ENCODE measurements around the gene FRMD4A. TPM values are rescaled to one million over a fixed set of nuclear protein-coding genes. Genes with fewer than 3 reads are reported as not detected.
"Not testable (repeated sequence)": the region's sequence is repeated elsewhere in the genome, so short reads cannot be mapped to it uniquely, and the experiment has no call there.

Gene FRMD4A
- total RNA-seq, 2 experiments from 2014 or later, result 3.1 to 3.7 TPM

DNA sequence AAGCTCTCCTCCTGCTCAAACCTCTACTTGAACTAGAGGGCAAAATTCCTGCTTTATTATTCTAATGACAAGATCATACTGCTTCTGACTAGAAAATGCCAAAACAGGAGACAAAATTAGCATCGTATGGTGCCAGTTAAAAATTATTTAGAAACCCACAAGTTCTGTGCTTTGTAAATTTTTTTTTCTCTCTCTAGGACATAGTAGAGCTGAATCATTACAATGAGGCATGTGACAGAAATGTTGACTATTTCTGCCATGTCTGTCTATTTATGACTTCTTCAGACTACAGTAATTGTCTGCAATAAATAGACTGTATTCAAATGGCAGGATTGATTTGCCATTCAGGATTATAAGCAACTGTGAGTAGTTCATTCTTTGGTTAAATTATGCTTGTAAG lies 408.1 kb downstream of the FRMD4A start:
- H3K9me3 Mint-ChIP-seq, result no peaks in the 10 kb centered on the region
- CTCF ChIA-PET, result no interaction called here
- H3K27me3 Mint-ChIP-seq, result no peaks in the 10 kb centered on the region
- ATAC-seq (ENCODE audit: poor library complexity) (no peak), DNase-seq (no peak)
- Histone ChIP-seq H3K27ac (ENCODE audit: low read depth in 1 of 2, low read length in 2 of 2) (no peak overlapping the region), H3K27me3 (ENCODE audit: control insufficient read depth in 1 of 2, insufficient read depth in 2 of 2, low read length in 2 of 2) (no peaks in the 10 kb centered on the region), H3K36me3 (ENCODE audit: insufficient read depth, low read length) (no peaks in the 10 kb centered on the region), H3K9me3 (ENCODE audit: control insufficient read depth in 1 of 2, insufficient read depth in 1 of 2, low read length in 2 of 2) (no peaks in the 10 kb centered on the region), H3K4me3 (ENCODE audit: low read length) (no peak overlapping the region), H3K4me1 (ENCODE audit: insufficient read depth, low read length) (no peaks in the 10 kb centered on the region)
- intact Hi-C loops (cut with DNase I, micrococcal nuclease), result no loop called here
- H3K27ac Mint-ChIP-seq, result no peak overlapping the region
- H3K4me1 Mint-ChIP-seq (ENCODE audit: low read depth), result peaks cover 7% of the 10 kb centered on the region
- POLR2A ChIA-PET, result no interaction called here
- H3K4me3 Mint-ChIP-seq, result no peak overlapping the region
- TF ChIP-seq, protein P1, sequence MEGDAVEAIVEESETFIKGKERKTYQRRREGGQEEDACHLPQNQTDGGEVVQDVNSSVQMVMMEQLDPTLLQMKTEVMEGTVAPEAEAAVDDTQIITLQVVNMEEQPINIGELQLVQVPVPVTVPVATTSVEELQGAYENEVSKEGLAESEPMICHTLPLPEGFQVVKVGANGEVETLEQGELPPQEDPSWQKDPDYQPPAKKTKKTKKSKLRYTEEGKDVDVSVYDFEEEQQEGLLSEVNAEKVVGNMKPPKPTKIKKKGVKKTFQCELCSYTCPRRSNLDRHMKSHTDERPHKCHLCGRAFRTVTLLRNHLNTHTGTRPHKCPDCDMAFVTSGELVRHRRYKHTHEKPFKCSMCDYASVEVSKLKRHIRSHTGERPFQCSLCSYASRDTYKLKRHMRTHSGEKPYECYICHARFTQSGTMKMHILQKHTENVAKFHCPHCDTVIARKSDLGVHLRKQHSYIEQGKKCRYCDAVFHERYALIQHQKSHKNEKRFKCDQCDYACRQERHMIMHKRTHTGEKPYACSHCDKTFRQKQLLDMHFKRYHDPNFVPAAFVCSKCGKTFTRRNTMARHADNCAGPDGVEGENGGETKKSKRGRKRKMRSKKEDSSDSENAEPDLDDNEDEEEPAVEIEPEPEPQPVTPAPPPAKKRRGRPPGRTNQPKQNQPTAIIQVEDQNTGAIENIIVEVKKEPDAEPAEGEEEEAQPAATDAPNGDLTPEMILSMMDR (IDR thresholded peaks at IDR 0.05), result no peak
- H3K36me3 Mint-ChIP-seq (ENCODE audit: low read depth), result no peaks in the 10 kb centered on the region

- no peak for DNase-seq
- H3K4me3 ChIP-seq (ENCODE audit: low read length), result no peak overlapping the region
- no peaks in the 10 kb centered on the region for H3K27me3 Mint-ChIP-seq
- ChIA-PET POLR2A (no interaction called here), CTCF (no interaction called here)
- H3K4me1 Mint-ChIP-seq (ENCODE audit: low read depth), result peaks cover 7% of the 10 kb centered on the region
- intact Hi-C loops (cut with DNase I, micrococcal nuclease), result no loop called here
- H3K27me3 ChIP-seq (ENCODE audit: control insufficient read depth in 1 of 2, insufficient read depth in 2 of 2, low read length in 2 of 2), result no peaks in the 10 kb centered on the region
- TF ChIP-seq, protein P1 (IDR thresholded peaks at IDR 0.05), result no peak
- H3K4me1 ChIP-seq (ENCODE audit: insufficient read depth, low read length), result no peaks in the 10 kb centered on the region
- H3K36me3 ChIP-seq (ENCODE audit: insufficient read depth, low read length), result no peaks in the 10 kb centered on the region
- no peaks in the 10 kb centered on the region for H3K36me3 Mint-ChIP-seq (ENCODE audit: low read depth)
- no peaks in the 10 kb centered on the region for H3K9me3 Mint-ChIP-seq
- H3K27ac ChIP-seq (ENCODE audit: low read depth in 1 of 2, low read length in 2 of 2), result no peak overlapping the region
- no peak for ATAC-seq (ENCODE audit: poor library complexity)
- H3K27ac Mint-ChIP-seq, result no peak overlapping the region
- H3K9me3 ChIP-seq (ENCODE audit: control insufficient read depth in 1 of 2, insufficient read depth in 1 of 2, low read length in 2 of 2), result no peaks in the 10 kb centered on the region
- no peak overlapping the region for H3K4me3 Mint-ChIP-seq
Measured at GRCh38 chr10:13921941-13922340, 408.8 kb downstream of the FRMD4A start.

DNA sequence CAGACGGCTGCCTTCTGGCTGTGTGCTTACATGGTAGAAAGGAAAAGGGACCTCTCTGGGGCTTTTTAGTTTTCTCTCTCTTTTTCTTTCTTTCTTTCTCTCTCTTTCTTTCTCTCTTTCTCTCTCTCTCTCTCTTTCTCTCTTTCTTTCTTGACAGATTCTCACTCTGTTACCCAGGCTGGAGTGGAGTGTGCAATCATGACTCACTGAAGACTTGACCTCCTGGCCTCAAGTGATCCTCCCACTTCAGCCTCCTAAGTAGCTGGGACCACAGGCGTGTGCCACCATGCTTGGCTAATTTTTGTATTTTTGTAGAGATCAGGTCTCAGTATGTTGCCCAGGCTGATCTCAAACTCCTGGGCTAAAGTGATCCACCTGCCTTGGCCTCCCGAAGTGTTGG lies 409.6 kb downstream of the FRMD4A start:
- H3K4me3 Mint-ChIP-seq; H3K36me3 Mint-ChIP-seq (ENCODE audit: low read depth); H3K27me3 ChIP-seq (ENCODE audit: control insufficient read depth in 1 of 2, insufficient read depth in 2 of 2, low read length in 2 of 2); H3K4me1 ChIP-seq (ENCODE audit: insufficient read depth, low read length); H3K27me3 Mint-ChIP-seq; H3K4me3 ChIP-seq (ENCODE audit: low read length); H3K27ac ChIP-seq (ENCODE audit: low read depth in 1 of 2, low read length in 2 of 2); H3K9me3 Mint-ChIP-seq; H3K4me1 Mint-ChIP-seq (ENCODE audit: low read depth); ATAC-seq (ENCODE audit: poor library complexity); CTCF ChIA-PET; intact Hi-C loops (cut with DNase I, micrococcal nuclease); H3K36me3 ChIP-seq (ENCODE audit: insufficient read depth, low read length); H3K27ac Mint-ChIP-seq; H3K9me3 ChIP-seq (ENCODE audit: control insufficient read depth in 1 of 2, insufficient read depth in 1 of 2, low read length in 2 of 2); POLR2A ChIA-PET; DNase-seq: not testable (repeated sequence)

GRCh38 chr10:13920465-13920864 lies 410.3 kb downstream of the FRMD4A start:
- TF ChIP-seq, protein P1 (IDR thresholded peaks at IDR 0.05), result no peak
- Mint-ChIP-seq H3K4me3 (no peak overlapping the region), H3K36me3 (ENCODE audit: low read depth) (no peaks in the 10 kb centered on the region), H3K27me3 (no peaks in the 10 kb centered on the region), H3K27ac (no peak overlapping the region), H3K4me1 (ENCODE audit: low read depth) (no peaks in the 10 kb centered on the region), H3K9me3 (no peaks in the 10 kb centered on the region)
- ATAC-seq (ENCODE audit: poor library complexity) (no peak), DNase-seq (no peak)
- CTCF ChIA-PET, result no interaction called here
- H3K36me3 ChIP-seq (ENCODE audit: insufficient read depth, low read length), result no peaks in the 10 kb centered on the region
- no peaks in the 10 kb centered on the region for H3K4me1 ChIP-seq (ENCODE audit: insufficient read depth, low read length)
- H3K27ac ChIP-seq (ENCODE audit: low read depth in 1 of 2, low read length in 2 of 2), result no peak overlapping the region
- intact Hi-C loops (cut with DNase I, micrococcal nuclease), result no loop called here
- no peaks in the 10 kb centered on the region for H3K27me3 ChIP-seq (ENCODE audit: control insufficient read depth in 1 of 2, insufficient read depth in 2 of 2, low read length in 2 of 2)
- no peaks in the 10 kb centered on the region for H3K9me3 ChIP-seq (ENCODE audit: control insufficient read depth in 1 of 2, insufficient read depth in 1 of 2, low read length in 2 of 2)
- POLR2A ChIA-PET, result no interaction called here
- no peak overlapping the region for H3K4me3 ChIP-seq (ENCODE audit: low read length)
